Suppressor macrophage (primary cell): Measurements from ENCODE around the gene ADAMTS17.

ENCODE experiments used
- DNase-seq, 4 experiments: peaks; one replicate each; pipeline ENCODE4 v3.0.0-alpha.2; 2020 to 2022

ADAMTS17 gene

DNA sequence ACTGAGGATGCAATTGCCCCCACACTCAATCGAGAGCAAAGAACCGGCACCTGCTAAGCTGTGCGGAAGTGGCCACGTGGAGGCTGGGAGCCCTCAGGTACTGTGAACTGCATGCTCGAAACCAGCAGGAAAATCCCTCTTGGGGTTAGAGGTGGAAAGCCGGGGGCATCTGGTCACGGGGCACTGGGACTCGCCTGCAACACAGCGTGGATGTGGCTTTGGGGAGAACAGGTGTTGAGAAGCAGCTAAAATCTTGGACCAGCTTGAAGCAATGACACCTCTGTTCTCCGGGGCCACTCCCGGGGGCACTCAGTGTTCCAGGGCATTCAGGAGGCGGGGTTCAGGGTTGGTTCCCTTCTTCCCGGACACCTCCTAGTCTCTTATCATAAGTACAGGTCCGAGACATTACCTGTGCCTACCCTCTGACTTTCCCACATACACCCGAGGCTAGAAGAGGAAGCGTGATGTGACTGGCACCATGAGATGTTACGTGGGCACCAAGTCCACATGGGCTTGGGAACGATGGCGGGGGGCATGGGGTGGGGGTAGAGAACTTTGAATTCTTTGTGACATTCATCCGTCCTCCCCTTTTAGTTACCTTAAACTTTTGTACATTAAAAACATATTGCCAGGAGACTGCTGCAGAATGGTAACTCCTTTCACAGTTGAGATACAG lies 172.0 kb downstream of the ADAMTS17 start:
- no peak for DNase-seq

- no peak for DNase-seq
These were observed 173.0 kb downstream of the ADAMTS17 start for GRCh38 chr15:100168787-100169186.

DNA sequence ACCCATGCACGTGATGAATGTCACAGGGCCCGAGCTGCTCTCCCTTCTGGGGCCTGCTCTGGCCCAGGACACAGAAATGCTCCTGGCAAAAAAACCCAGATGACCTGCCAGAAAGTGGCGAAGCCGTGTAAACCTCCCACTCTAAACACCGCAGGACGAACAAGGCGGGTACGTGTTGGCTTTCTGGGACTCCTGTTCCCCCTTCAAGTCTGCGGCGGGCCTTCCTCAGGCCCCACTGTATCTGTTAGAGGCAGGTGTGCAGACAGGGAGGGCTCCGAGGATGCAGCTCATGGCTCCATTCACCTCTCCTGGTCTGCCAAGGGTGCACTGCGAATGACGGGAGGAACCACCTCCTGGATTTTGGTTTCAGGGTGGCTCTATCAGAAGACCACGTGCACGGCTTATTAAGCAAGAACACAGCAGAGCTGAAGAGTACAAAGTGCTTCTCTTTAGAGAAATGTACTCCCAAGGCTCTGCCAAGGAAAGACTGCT lies 173.8 kb downstream of the ADAMTS17 start:
- no peak for DNase-seq

DNA sequence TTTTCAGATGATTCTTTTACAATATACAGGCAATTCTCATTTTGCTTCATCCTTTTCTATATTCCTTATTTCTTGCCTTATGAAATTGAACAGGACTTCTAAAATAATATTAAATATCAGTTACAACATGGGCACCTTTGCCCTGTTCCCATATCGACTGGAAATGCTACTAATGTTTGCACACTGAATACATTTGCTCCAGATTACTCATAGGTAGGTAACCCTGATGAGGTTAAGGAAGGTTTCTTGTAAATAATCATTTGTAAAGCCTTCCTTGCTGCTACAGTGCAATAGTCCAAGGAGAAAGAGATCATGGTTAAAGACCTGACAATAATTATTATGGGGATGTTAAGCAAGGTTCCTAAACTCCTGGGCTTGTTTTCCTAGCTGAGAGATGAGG lies 175.5 kb downstream of the ADAMTS17 start:
- DNase-seq = no peak

DNA sequence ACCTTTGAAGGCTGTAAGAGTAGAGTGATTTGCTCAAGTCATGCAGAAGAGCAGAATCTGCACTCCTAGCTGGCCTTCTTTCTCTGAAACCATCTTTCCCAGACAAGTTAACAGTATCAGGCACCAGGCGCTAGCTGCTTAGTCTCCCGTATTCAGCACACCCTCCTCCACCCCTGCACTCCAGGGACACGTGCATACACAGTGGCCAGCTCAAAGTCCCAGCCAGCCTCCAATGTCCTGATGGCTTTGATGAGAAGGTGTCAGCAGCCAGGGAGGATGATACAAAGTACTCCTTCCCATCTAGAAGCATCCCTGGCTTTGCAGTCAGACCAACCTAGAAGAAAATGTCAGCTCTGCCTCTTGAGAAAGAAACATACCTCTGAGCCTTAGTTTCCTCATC lies 177.8 kb downstream of the ADAMTS17 start:
- no peak for DNase-seq

DNA sequence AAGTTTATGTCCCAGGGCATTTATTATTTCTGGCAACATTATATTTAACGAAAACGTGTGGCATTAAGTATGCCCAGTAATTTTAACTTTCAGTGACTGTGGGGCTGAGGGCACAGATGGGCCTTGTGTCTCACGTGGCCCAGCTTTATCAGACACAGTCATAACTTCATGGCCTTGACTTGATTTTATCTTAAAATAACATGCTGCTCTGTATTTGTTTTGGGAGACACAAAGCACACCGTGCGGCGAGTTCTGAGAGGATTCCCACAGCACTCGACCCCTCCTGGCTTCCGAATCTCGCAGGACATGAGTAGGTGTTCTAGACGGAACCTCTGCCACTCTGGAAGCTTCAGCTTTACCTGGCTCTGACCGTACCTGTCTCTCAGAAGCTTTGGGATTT lies 180.8 kb downstream of the ADAMTS17 start:
- no peak for DNase-seq

- peak in 1 of 4 experiments; percentile 1 for DNase-seq
These were observed 182.3 kb downstream of the ADAMTS17 start for GRCh38 chr15:100159436-100159835.

- no peak for DNase-seq
These were observed 183.4 kb downstream of the ADAMTS17 start for GRCh38 chr15:100158356-100158755.

GRCh38 chr15:100156201-100156600 lies 185.6 kb downstream of the ADAMTS17 start:
- no peak for DNase-seq

DNA sequence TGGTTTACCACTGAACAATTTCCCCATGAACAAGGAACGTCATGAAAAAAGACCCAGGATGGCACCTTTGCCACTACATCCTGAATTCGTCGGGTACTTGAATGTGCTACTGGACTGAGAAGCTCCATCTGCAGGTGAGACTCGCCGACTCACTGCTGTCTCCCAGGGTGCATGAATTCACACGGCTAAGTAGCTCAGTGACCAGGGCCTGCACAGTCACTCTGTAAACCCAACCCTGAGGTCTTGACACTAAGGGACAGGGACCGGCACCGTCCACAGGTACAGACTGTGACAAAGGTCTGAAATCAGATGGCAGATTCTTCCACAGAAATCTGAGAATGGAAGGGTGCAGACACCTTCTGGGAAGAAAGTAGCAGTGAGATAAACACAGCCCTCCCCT lies 187.4 kb downstream of the ADAMTS17 start:
- no peak for DNase-seq

DNA sequence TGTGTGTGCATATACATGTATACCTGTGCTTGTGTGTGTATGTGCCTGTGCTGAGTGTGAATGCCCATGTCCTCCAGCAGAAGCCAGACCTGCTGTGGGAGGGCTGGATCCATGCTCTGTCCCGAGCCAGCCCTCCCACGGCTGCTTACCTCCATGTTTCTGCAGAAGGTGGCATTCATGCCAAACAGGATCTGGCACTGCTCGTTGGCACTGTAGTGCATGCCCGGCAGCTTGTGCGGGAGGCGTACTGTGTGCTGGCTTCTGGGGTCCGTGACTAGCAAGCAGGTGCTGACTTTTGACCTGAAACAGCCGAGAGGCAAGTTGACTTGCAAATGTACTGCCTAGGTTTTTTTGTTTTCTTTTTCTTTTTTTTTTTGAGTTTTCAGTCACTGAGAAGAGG lies 189.3 kb downstream of the ADAMTS17 start:
- no peak for DNase-seq

DNA sequence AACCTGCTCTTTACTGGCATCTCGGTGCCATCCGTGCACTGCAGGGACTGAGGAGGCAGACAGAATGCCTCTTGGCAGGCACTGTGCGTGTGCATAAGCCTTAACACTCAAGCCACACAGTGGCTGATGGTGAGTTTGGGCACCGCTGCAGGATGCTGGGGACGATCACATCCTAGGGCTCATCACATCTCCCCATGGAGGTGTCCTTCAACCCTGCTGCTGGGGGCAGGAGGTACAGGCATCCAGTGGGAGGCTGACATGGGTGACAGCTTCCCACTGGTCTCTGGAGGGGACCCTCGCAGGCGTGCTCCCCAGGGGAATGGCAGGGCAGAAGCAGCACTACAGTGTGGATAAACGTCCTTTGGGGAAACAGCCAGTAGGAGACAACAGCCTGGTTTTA lies 190.9 kb downstream of the ADAMTS17 start:
- no peak for DNase-seq

DNA sequence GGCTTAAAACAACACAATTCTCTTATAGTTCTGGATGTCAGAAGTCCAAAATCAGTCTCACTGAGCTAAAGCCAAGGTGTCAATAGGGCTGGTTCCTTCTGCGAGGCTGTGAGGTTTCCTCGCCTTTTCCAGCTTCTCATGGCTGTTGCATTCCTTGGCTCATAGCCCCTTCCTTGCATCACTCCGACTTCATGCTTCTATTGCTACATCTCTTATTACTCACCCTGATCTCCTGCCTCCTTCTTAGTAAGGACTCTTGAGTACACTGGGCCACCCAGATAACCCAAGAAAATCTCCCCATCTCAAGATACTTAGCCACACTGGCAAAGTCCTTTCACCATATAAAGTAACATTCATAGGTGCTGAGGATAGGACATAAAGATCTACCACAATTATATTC lies 193.9 kb downstream of the ADAMTS17 start:
- no peak for DNase-seq

GRCh38 chr15:100143378-100143777 lies 198.4 kb downstream of the ADAMTS17 start:
- DNase-seq = no peak

GRCh38 chr15:100141311-100142001 lies 200.3 kb downstream of the ADAMTS17 start:
- no peak for DNase-seq

DNA sequence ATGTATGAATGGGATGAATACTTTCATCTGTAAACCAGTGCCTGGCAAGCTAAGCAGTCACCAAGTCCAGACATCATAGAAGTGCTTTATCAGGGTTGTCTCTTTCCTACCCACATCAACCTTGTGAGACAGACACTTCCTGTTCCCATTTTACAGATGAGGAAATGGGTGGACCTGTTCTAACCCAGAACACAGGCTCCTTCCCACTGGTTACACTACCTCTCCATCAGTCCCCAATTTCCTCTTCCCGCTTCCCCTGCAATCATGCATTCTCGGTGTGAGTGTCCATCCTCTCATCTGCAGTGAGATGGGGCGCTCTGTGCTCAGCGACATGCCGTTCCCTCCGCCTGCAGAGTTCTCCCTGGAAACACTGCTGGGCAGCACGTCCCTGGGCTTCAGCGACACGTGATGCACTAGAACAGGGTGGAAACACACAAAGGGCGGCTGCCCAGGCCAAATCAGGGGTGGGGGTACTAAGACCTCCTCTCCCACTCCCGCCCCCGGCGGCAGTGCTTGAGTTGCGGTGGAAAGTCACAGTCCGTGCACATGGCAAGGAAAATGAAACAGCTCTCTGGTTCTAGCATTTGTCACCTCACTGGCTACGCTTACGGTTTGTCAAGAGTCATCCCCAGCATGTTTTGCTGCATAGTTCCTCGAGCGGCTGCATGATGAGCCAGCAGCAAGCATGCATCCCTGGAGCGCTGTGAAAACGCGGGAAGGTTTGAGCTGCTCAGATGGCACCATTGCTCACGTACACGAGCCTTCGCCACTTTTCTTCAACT lies 201.1 kb downstream of the ADAMTS17 start:
- peak in 1 of 4 experiments; percentile 9 for DNase-seq

DNA sequence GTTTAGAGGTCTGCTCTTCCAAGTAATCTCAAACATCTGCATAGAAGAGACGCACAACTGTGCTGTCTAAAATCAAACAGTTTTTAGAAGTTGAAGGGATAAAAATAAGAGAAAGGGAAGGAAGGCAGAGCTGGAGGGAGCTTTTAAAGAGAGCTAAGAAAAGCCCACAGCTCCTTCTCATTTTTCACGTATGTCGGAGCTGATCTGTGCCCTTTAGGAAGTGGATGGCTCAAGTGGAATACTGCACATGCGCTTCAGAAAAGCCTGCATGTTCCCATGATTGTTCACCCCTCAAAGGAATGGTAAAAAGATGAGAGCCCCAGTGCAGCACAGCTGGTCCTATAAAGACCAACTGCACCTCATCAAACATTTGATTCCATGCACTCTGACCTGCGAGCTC lies 207.2 kb downstream of the ADAMTS17 start:
- no peak for DNase-seq

- DNase-seq = no peak
These were observed 207.6 kb downstream of the ADAMTS17 start for GRCh38 chr15:100134089-100134583.

GRCh38 chr15:100133001-100133400 lies 208.8 kb downstream of the ADAMTS17 start:
- no peak for DNase-seq

DNA sequence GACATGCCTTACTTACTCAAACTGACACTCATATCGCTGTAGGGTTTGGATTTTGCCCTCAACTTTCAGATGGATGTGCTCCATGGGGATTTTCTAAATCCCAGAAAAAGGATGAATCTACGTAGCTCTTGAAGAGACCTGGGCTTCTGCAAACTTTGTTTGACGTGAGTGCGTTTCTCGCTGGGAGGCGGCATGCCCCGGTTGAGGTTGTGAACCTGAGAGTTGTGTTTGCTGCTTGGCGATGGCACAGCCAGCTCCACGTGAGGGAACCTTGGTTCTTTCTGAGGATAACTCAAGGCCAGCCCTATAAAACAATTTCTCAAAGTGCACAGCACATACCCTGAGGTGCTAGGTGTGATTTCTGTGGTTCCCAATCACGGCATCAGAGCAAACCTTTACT lies 209.5 kb downstream of the ADAMTS17 start:
- DNase-seq = no peak

GRCh38 chr15:100131321-100132224 lies 210.2 kb downstream of the ADAMTS17 start:
- peak in 3 of 4 experiments; percentile 10 to 61 (median 50) for DNase-seq

DNA sequence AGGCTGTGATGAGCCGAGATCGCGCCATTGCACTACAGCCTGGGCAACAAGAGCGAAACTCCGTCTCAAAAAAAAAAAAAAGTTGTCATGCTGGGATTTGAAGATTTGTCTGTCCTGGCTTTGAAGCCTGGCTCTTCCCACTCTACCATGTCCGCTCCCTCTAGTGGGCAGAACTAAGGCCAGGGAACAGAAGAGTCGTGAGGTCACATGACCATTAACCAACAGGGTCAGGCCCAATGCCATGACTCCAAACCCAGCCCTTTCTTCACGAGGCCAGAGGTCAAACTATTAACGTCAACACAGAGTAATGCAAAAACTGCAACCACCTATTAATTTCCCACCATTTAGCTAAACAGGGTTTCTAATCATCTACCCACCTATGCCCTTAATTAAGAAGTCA lies 212.1 kb downstream of the ADAMTS17 start:
- DNase-seq = no peak
